T-helper 22 cell (primary cell): Measurements from ENCODE around the gene MARCHF9.
"Not testable (repeated sequence)": the region's sequence is repeated elsewhere in the genome, so short reads cannot be mapped to it uniquely, and the experiment has no call there.

Source experiments
- DNase-seq: peaks from one replicate; pipeline ENCODE4 v3.0.0-alpha.2; 2020; ENCODE audit warnings: low read depth

Gene MARCHF9

GRCh38 chr12:57754411-57755193 is at the start of gene MARCHF9:
Gene MARCHF9 (plus strand): TSS chr12:57755103. CDS start chr12:57755529, 426 bp downstream.
- peak; percentile 89 for DNase-seq

GRCh38 chr12:57707250-57707649 is 47.7 kb upstream of the MARCHF9 start:
- no peak for DNase-seq

- no peak for DNase-seq
Observed at GRCh38 chr12:57708296-57708695, 46.6 kb upstream of the MARCHF9 start.

GRCh38 chr12:57712701-57713100 is 42.2 kb upstream of the MARCHF9 start:
- DNase-seq: no peak

GRCh38 chr12:57713209-57713608 is 41.7 kb upstream of the MARCHF9 start:
- no peak for DNase-seq

GRCh38 chr12:57715036-57715748 is 39.7 kb upstream of the MARCHF9 start:
- not testable (repeated sequence) for DNase-seq

GRCh38 chr12:57715786-57716185 is 39.1 kb upstream of the MARCHF9 start:
- DNase-seq: no peak

- no peak for DNase-seq
Observed at GRCh38 chr12:57716305-57716704, 38.6 kb upstream of the MARCHF9 start.

- no peak for DNase-seq
Observed at GRCh38 chr12:57717131-57717530, 37.8 kb upstream of the MARCHF9 start.

GRCh38 chr12:57717846-57718640 is 36.9 kb upstream of the MARCHF9 start:
- no peak for DNase-seq

GRCh38 chr12:57718641-57719528 is 36.0 kb upstream of the MARCHF9 start:
- DNase-seq: no peak

- DNase-seq: no peak
Observed at GRCh38 chr12:57719777-57720605, 34.9 kb upstream of the MARCHF9 start.

GRCh38 chr12:57720606-57721595 is 34.0 kb upstream of the MARCHF9 start:
- no peak for DNase-seq

- DNase-seq: not testable (repeated sequence)
Observed at GRCh38 chr12:57721846-57722608, 32.9 kb upstream of the MARCHF9 start.

GRCh38 chr12:57722716-57723629 is 31.9 kb upstream of the MARCHF9 start:
- no peak for DNase-seq

- DNase-seq: no peak
Observed at GRCh38 chr12:57723630-57723962, 31.3 kb upstream of the MARCHF9 start.
